Hippocampal formation (tissue), 2 donors: ENCODE results near the gene KRTAP2-1.
"Not testable (repeated sequence)": the region's sequence is repeated elsewhere in the genome, so short reads cannot be mapped to it uniquely, and the experiment has no call there.

Experiments
- DNase-seq, 2 donors: peaks; one replicate each; lab custom pipeline; 2025; lab: John Stamatoyannopoulos, UW

The KRTAP2-1 gene

GRCh38 chr17:41012326-41013120, 34.6 kb downstream of the KRTAP2-1 start:
- DNase-seq = no peak

- DNase-seq = no peak
Measured at GRCh38 chr17:41010441-41010840, 36.7 kb downstream of the KRTAP2-1 start.

- DNase-seq = no peak
Measured at GRCh38 chr17:41009936-41010335, 37.2 kb downstream of the KRTAP2-1 start.

- DNase-seq = no peak
Measured at GRCh38 chr17:41009301-41009760, 37.8 kb downstream of the KRTAP2-1 start.

- no peak for DNase-seq
Measured at GRCh38 chr17:41008811-41009210, 38.3 kb downstream of the KRTAP2-1 start, which contains the start of gene KRTAP3-1. Gene KRTAP3-1, minus strand, starts transcription at chr17:41009128. Its CDS starts 54 bp downstream, at chr17:41009074.

GRCh38 chr17:41004397-41004796, 42.7 kb downstream of the KRTAP2-1 start:
- no peak for DNase-seq

- no peak for DNase-seq
Measured at GRCh38 chr17:41003926-41004325, 43.2 kb downstream of the KRTAP2-1 start.

- no peak for DNase-seq
Measured at GRCh38 chr17:41002814-41003213, 44.3 kb downstream of the KRTAP2-1 start.

- DNase-seq = no peak
Measured at GRCh38 chr17:41001795-41002194, 45.3 kb downstream of the KRTAP2-1 start.

- not testable (repeated sequence) for DNase-seq
Measured at GRCh38 chr17:40999563-40999962, 47.6 kb downstream of the KRTAP2-1 start, which contains the start of gene KRTAP3-2. Gene KRTAP3-2, minus strand, starts transcription at chr17:40999906. Its CDS starts 53 bp downstream, at chr17:40999853.

GRCh38 chr17:40997361-40997760, 49.8 kb downstream of the KRTAP2-1 start:
- no peak for DNase-seq

GRCh38 chr17:40996829-40997228, 50.3 kb downstream of the KRTAP2-1 start:
- DNase-seq = no peak
